ENCODE data around the gene ESYT2.

DNA sequence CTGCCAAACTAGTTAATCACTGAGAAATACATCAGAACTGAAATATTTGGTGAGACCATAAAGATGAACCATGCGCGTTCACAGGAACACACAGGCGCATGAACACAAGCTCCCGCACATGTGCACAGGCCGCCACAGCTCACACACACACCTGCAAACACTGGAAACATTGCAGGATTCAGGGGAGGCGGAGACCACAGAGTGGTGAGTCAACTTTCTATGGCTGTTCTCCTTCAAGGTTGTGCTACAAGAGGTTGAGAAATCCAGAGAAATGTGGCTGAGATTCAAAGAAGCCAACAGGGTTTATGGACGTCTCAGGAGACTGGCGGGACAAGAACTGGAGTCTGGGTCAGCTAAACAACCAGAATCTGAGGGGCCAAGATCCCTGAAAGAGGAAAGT is 17.8 kb downstream of the ESYT2 start:
- TF ChIP-seq CTCF (IDR thresholded peaks at IDR 0.05) (no peak), EP300 (IDR thresholded peaks at IDR 0.05; ENCODE audit: borderline replicate concordance in 1 of 2, low read depth in 1 of 2, low read length in 1 of 2) (no peak), MAX (IDR thresholded peaks at IDR 0.05; ENCODE audit: low read depth) (no peak)

Measured in SK-N-SH (cell line).